OCI-LY1 (cell line): ENCODE data around the gene VIPR2.

Experiments used
- CTCF ChIP-seq: fragments of 200-600 bp; sonication (generic), shearing (Covaris generic); IDR thresholded peaks from 2 replicates; pipeline ENCODE4 v1.5.1; 2017; ENCODE audit warnings: mild to moderate bottlenecking, antibody characterized with exemption, low read length, moderate library complexity, mixed read lengths
- EZH2 ChIP-seq: fragments of 200-600 bp; sonication (generic), shearing (Covaris generic); IDR thresholded peaks from 2 replicates; pipeline ENCODE4 v1.8.0; 2017; ENCODE audit warnings: borderline replicate concordance, mixed run types, mild to moderate bottlenecking, antibody characterized with exemption, low read length, moderate library complexity, mixed read lengths

GRCh38 chr7:159078193-159078910, 66.3 kb downstream of the VIPR2 start:
- TF ChIP-seq CTCF, result no peak
- no peak for TF ChIP-seq EZH2
